ENCODE measurements around the gene STK25.

DNA sequence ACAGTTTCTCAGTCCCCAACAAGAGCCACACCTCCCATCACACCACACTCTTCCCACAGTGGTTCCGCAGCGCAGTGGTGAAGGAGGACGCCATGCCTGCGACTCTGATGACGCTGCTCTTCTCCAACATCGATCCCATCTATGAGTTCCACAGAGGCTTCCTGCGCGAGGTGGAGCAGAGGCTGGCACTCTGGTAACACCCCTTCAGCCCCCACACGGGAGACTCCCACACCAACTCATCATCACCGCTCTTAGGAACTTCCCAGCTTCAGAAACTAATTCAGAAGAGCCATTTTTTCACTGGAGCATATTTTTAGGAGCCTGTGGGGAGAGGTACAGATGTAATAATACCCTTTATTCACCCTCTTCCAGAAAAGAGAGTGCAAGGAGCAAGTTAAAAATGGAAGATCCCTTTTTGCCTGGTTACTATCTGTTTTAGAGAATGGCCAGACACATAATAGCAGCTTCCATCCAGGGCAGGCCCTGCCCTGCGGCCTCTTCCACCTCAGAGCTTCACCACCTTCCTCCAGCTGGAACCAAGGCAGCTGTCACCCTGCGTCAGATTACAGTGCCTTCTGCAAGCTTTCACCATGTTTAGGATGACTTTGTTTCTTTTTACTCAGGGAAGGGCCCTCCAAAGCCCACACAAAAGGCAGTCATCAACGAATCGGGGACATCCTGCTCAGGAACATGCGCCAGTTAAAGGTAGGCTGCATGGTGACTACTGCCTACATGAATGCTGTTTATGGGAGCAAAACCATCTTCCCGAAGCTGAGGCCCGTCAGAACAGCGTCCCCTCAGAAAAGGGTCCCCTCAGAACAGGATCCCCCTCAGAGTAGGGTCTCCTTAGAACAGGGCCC lies 44.9 kb downstream of the STK25 start:
- TF ChIP-seq, protein P1, sequence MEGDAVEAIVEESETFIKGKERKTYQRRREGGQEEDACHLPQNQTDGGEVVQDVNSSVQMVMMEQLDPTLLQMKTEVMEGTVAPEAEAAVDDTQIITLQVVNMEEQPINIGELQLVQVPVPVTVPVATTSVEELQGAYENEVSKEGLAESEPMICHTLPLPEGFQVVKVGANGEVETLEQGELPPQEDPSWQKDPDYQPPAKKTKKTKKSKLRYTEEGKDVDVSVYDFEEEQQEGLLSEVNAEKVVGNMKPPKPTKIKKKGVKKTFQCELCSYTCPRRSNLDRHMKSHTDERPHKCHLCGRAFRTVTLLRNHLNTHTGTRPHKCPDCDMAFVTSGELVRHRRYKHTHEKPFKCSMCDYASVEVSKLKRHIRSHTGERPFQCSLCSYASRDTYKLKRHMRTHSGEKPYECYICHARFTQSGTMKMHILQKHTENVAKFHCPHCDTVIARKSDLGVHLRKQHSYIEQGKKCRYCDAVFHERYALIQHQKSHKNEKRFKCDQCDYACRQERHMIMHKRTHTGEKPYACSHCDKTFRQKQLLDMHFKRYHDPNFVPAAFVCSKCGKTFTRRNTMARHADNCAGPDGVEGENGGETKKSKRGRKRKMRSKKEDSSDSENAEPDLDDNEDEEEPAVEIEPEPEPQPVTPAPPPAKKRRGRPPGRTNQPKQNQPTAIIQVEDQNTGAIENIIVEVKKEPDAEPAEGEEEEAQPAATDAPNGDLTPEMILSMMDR (IDR thresholded peaks at IDR 0.05; ENCODE audit: low read depth, low read length) = no peak
- no peak for TF ChIP-seq EZH2phosphoT487 (IDR thresholded peaks at IDR 0.05; ENCODE audit: low read depth)
